Spleen (tissue), 11 donors: ENCODE measurements around the gene PIBF1. TPM values are rescaled to one million over a fixed set of nuclear protein-coding genes. Genes with fewer than 3 reads are reported as not detected.

ENCODE experiments used
- DNase-seq: peaks from one replicate; pipeline ENCODE4 v3.0.0-alpha.2; 2020
- H3K27ac ChIP-seq, 8 donors: fragments of 200-600 bp; sonication (generic) in 7 of 8; 1 replicate in 4 of 8; 2 replicates in 4 of 8; pipeline versions ENCODE4 v1.5.0 to v1.8.0; 2016 to 2021; ENCODE audit warnings: inconsistent platforms in 4 of 8, mild to moderate bottlenecking in 4 of 8, moderate library complexity in 1 of 8
- H3K27me3 ChIP-seq, 7 donors: fragments of 200-600 bp; sonication (generic) in 6 of 7; replicated peaks in 1 of 7; 1 replicate in 4 of 7; 2 replicates in 3 of 7; pipeline versions ENCODE4 v1.5.0 to v1.8.0; 2016 to 2021; ENCODE audit warnings: inconsistent platforms in 3 of 7, mild to moderate bottlenecking in 1 of 7
- H3K36me3 ChIP-seq, 6 donors: fragments of 200-600 bp; sonication (generic) in 5 of 6; 1 replicate in 4 of 6; 2 replicates in 2 of 6; pipeline versions ENCODE4 v1.5.0 to v1.8.0; 2016 to 2021; ENCODE audit warnings: inconsistent platforms in 2 of 6
- H3K4me1 ChIP-seq, 6 donors: fragments of 200-600 bp; sonication (generic) in 5 of 6; 1 replicate in 3 of 6; 2 replicates in 3 of 6; pipeline versions ENCODE4 v1.5.0 to v1.8.0; 2016 to 2021; ENCODE audit warnings: inconsistent platforms in 3 of 6
- H3K4me3 ChIP-seq, 8 donors: fragments of 200-600 bp; sonication (generic) in 7 of 8; 1 replicate in 4 of 8; 2 replicates in 4 of 8; pipeline versions ENCODE4 v1.5.0 to v1.8.0; 2016 to 2021; ENCODE audit warnings: inconsistent platforms in 4 of 8, mild to moderate bottlenecking in 4 of 8, moderate library complexity in 2 of 8
- H3K9me3 ChIP-seq, 8 donors: fragments of 200-600 bp; sonication (generic) in 7 of 8; 1 replicate in 4 of 8; 2 replicates in 4 of 8; pipeline versions ENCODE4 v1.5.0 to v1.8.0; 2016 to 2021; ENCODE audit warnings: inconsistent platforms in 4 of 8
- CTCF ChIP-seq, 11 experiments: fragments of 200-600 bp in 7 of 11; fragments of 450-650 bp in 4 of 11; sonication (generic) in 4 of 11; IDR thresholded peaks in 8 of 11; conservative IDR thresholded peaks in 3 of 11; 1 replicate in 7 of 11; 2 replicates in 4 of 11; pipeline versions ENCODE4 v1.4.0 to v1.8.0; 2016 to 2021; ENCODE audit warnings: antibody characterized with exemption in 11 of 11, inconsistent platforms in 4 of 11, mild to moderate bottlenecking in 1 of 11
- POLR2A ChIP-seq, 3 donors: fragments of 450-650 bp; IDR thresholded peaks; one replicate each; pipeline ENCODE4 v1.5.1; 2017; ENCODE audit warnings: antibody characterized with exemption in 3 of 3, mild to moderate bottlenecking in 1 of 3
- POLR2AphosphoS5 ChIP-seq, 3 donors: sonication (generic); formaldehyde crosslinking; IDR thresholded peaks; one replicate each; pipeline ENCODE4 v1.5.1; 2017; ENCODE audit warnings: antibody characterized with exemption in 3 of 3
- WGBS, 5 donors: extraction: QIAGEN DNeasy Blood & Tissue Kit in 3 of 5; methylation state at CpG; one replicate each; pipeline versions ENCODE4 v1.1.5 to v1.1.7; 2013 to 2018; 5-methylcytosine and 5-hydroxymethylcytosine counted together
- intact Hi-C: fragments of 100-400 bp; cut with DNase I; formaldehyde crosslinking; loops from one replicate; pipeline ENCODE4 v1.15.0; 2023; ENCODE audit warnings: low total_unique reads
- polyA plus RNA-seq, 3 donors: library from polyadenylated mRNA; stranded (reverse); fragments of 200-250 nt; gene quantifications; one replicate each; pipeline ENCODE4 v1.2.1, GENCODE V29; 2013
- total RNA-seq, 7 donors: library from RNA; depleted of rRNA in 3 of 7; stranded (reverse); fragments of >200 nt in 3 of 7; fragmentation: NEBNext Ultra II Directional in 4 of 7; extraction: Animal tissue kit (Norgen Biotek cat#: 25700) in 4 of 7; gene quantifications; one replicate each; pipeline versions ENCODE4 v1.1.0 to v1.2.1, GENCODE V29; 2016 to 2021
- donor health status: healthy with polysubstance abuse.
- donor health status: DM: no; HTN: no; CAD: no; lungs with moderate emphysema.
- donor health status: DM: no; HTN: no; CAD: no.
- donor health status: Bipolar disorder and iron deficiency.
- donor health status: healthy.
- donor health status: DM: no; HTN: no; CAD: no.
- donor health status: DM: yes; HTN: yes; CAD: no.

PIBF1 gene
- total and polyA plus RNA-seq, 10 donors: 11.0 to 35.6 (median 27.9) TPM

DNA sequence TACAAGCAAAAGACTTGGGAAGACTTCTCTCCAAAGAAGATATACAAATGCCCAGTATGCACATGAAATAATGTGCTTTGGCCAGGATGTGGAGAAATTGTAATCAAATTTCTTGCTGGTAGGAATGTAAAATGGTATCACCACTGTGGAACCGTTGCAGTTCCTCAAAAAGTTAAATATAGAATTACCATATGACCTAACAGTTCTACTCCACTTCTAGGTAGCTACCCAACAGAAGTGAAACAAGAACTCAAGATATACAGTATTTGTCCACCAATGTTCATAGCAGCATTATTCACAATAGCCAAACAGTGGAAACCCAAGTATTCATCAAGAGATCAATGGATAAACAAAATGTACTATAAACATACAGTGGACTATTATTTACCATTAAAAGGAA lies 181.8 kb downstream of the PIBF1 start:
- Histone ChIP-seq H3K27ac (no peak overlapping the region), H3K9me3 (no peaks in the 10 kb centered on the region), H3K4me3 (no peak overlapping the region), H3K27me3 (no peaks in the 10 kb centered on the region), H3K4me1 (no peaks in the 10 kb centered on the region), H3K36me3 (peaks cover 0 to 35% (median 6%) of the 10 kb centered on the region in 6 donors)
- intact Hi-C loops: no loop called here
- DNase-seq: no peak
- WGBS, 5 donors: 25 to 59% (median 35%) methylated on average over 1 of the region's 1 CpG
- TF ChIP-seq CTCF (IDR thresholded peaks at IDR 0.05 in 8 of 11, conservative IDR thresholded peaks at IDR 0.05 in 3 of 11) (no peak), POLR2A (IDR thresholded peaks at IDR 0.05) (no peak), POLR2AphosphoS5 (IDR thresholded peaks at IDR 0.05) (no peak)

GRCh38 chr13:72970301-72970880 lies 188.5 kb downstream of the PIBF1 start:
- Histone ChIP-seq H3K27me3 (no peaks in the 10 kb centered on the region), H3K4me3 (no peak overlapping the region), H3K27ac (no peak overlapping the region), H3K36me3 (peaks cover 0 to 68% (median 11%) of the 10 kb centered on the region in 6 donors), H3K9me3 (no peaks in the 10 kb centered on the region), H3K4me1 (no peaks in the 10 kb centered on the region)
- no peak for TF ChIP-seq POLR2A (IDR thresholded peaks at IDR 0.05)
- no peak for TF ChIP-seq CTCF (IDR thresholded peaks at IDR 0.05 in 8 of 11, conservative IDR thresholded peaks at IDR 0.05 in 3 of 11)
- no peak for TF ChIP-seq POLR2AphosphoS5 (IDR thresholded peaks at IDR 0.05)
- WGBS, 5 donors: 89 to 96% (median 94%) methylated on average over 2 of the region's 2 CpGs
- intact Hi-C loops: no loop called here
- DNase-seq: no peak

- TF ChIP-seq POLR2A (IDR thresholded peaks at IDR 0.05): no peak
- no peak for TF ChIP-seq CTCF (IDR thresholded peaks at IDR 0.05 in 8 of 11, conservative IDR thresholded peaks at IDR 0.05 in 3 of 11)
- 96 to 98% (median 97%) methylated on average over 5 of the region's 5 CpGs for WGBS, 5 donors
- intact Hi-C loops: no loop called here
- DNase-seq: no peak
- Histone ChIP-seq H3K4me1 (no peaks in the 10 kb centered on the region), H3K36me3 (peaks cover 0 to 68% (median 14%) of the 10 kb centered on the region in 6 donors), H3K27me3 (no peaks in the 10 kb centered on the region), H3K27ac (no peak overlapping the region), H3K4me3 (no peak overlapping the region), H3K9me3 (no peaks in the 10 kb centered on the region)
Observed at GRCh38 chr13:72970956-72971355, 189.0 kb downstream of the PIBF1 start.

DNA sequence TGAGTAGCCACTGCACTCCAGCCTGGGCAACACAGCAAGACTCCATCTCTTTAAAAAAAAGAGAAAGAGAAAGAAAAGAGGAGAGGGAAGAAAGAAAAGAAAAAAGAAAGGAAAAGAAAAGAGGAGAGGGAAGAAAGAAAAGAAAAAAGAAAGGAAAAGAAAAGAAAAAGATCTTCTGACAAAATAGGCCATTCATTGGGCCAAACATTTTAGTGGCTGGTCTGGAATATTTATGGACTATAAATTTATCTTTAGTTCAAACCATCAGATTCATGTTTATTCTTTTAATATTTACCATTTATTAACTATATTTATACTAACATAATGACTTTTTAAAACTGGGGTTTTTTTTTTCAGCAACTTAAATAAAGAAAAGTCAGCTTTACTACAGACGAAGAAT lies 191.3 kb downstream of the PIBF1 start:
- DNase-seq: no peak
- Histone ChIP-seq H3K27ac (no peak overlapping the region), H3K9me3 (no peaks in the 10 kb centered on the region), H3K36me3 (peaks cover 0 to 56% (median 13%) of the 10 kb centered on the region in 6 donors), H3K27me3 (no peaks in the 10 kb centered on the region), H3K4me1 (no peaks in the 10 kb centered on the region), H3K4me3 (no peak overlapping the region)
- WGBS, 5 donors: 95 to 100% (median 97%) methylated on average over 1 of the region's 1 CpG
- TF ChIP-seq CTCF (IDR thresholded peaks at IDR 0.05 in 8 of 11, conservative IDR thresholded peaks at IDR 0.05 in 3 of 11) (no peak), POLR2A (IDR thresholded peaks at IDR 0.05) (no peak), POLR2AphosphoS5 (IDR thresholded peaks at IDR 0.05) (no peak)
- intact Hi-C loops: no loop called here
